ENCODE measurements around the gene POLA1.

Gene POLA1

DNA sequence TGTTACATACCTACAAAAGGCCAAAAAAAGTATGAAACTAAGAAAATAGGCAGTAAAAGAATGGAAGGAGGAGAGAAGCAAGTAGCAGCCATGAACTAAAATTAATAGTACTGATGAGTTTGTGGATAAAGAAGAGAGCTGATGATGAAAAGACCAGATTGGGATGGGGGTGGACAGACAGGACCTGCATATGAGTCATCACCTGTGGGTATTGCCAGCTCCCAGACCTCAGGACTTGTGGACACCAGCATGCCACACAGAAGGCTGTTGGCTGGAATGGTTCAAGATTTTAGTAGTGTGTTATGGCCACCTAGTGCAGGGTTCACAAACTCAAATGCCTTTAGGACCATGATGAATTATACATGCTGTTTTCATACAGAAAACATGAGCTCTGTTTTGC is 263.1 kb downstream of the POLA1 start:
- Histone ChIP-seq H3K9me3 (ENCODE audit: control insufficient read depth in 2 of 2, low read length in 2 of 2) (no peaks in the 10 kb centered on the region), H3K27me3 (ENCODE audit: control insufficient read depth in 2 of 2, insufficient read depth in 2 of 2, low read length in 2 of 2) (peaks cover 0 to 4% of the 10 kb centered on the region in 2 donors), H3K4me3 (ENCODE audit: low read length in 2 of 2) (no peak overlapping the region), H3K36me3 (ENCODE audit: control insufficient read depth in 2 of 2, insufficient read depth in 2 of 2, low read length in 2 of 2) (no peaks in the 10 kb centered on the region), H3K9ac (ENCODE audit: low read depth in 1 of 2, low read length in 2 of 2) (no peak overlapping the region), H3K27ac (ENCODE audit: low read depth in 2 of 2, low read length in 2 of 2) (no peak overlapping the region), H3K4me1 (ENCODE audit: control insufficient read depth in 2 of 2, insufficient read depth in 2 of 2, low read length in 2 of 2) (no peaks in the 10 kb centered on the region)

DNA sequence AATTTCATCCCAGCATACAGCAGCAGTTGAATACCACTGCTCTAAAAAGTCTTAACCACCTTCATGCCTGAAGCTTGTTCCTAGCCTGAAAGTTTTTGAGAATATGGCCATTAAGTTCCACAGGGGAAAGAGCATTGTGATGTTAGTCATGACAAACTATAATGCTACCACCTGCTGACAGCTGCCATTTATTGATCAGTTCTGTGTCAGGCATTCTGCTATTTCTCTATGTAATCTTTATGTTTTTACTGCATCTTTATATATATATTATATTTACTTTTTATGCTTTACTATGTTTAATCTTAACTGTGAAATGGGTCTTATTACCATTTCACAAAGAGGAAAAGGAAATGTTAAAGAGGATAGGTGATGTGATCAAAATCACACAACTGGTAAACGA is 268.1 kb downstream of the POLA1 start:
- H3K4me3 ChIP-seq (ENCODE audit: low read length in 2 of 2): no peak overlapping the region
- no peaks in the 10 kb centered on the region for H3K27me3 ChIP-seq (ENCODE audit: control insufficient read depth in 2 of 2, insufficient read depth in 2 of 2, low read length in 2 of 2)
- H3K27ac ChIP-seq (ENCODE audit: low read depth in 2 of 2, low read length in 2 of 2): no peak overlapping the region
- no peaks in the 10 kb centered on the region for H3K36me3 ChIP-seq (ENCODE audit: control insufficient read depth in 2 of 2, insufficient read depth in 2 of 2, low read length in 2 of 2)
- H3K9me3 ChIP-seq (ENCODE audit: control insufficient read depth in 2 of 2, low read length in 2 of 2): no peaks in the 10 kb centered on the region
- H3K9ac ChIP-seq (ENCODE audit: low read depth in 1 of 2, low read length in 2 of 2): no peak overlapping the region
- H3K4me1 ChIP-seq (ENCODE audit: control insufficient read depth in 2 of 2, insufficient read depth in 2 of 2, low read length in 2 of 2): no peaks in the 10 kb centered on the region

DNA sequence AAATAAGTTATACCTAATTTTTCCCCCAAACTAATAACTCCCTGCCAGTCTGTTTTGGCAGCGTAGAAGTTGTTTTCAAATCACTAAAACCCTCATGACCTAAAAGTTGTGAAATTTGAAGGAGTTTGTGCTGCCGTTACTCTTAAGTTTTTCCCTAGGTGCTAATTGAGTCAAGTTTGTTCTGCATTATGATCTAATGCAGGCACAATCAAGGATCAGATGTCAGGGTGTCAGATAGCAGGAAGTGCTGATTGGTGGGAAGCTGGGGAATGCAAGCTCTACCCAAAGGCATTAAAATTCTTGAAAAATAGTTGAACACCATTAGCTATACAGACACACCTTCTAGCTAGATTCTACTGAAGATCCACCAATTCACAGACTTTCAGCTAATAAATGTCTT is 270.1 kb downstream of the POLA1 start:
- Histone ChIP-seq H3K27me3 (ENCODE audit: control insufficient read depth in 2 of 2, insufficient read depth in 2 of 2, low read length in 2 of 2) (no peaks in the 10 kb centered on the region), H3K4me3 (ENCODE audit: low read length in 2 of 2) (no peak overlapping the region), H3K4me1 (ENCODE audit: control insufficient read depth in 2 of 2, insufficient read depth in 2 of 2, low read length in 2 of 2) (no peaks in the 10 kb centered on the region), H3K36me3 (ENCODE audit: control insufficient read depth in 2 of 2, insufficient read depth in 2 of 2, low read length in 2 of 2) (no peaks in the 10 kb centered on the region), H3K27ac (ENCODE audit: low read depth in 2 of 2, low read length in 2 of 2) (no peak overlapping the region), H3K9ac (ENCODE audit: low read depth in 1 of 2, low read length in 2 of 2) (no peak overlapping the region), H3K9me3 (ENCODE audit: control insufficient read depth in 2 of 2, low read length in 2 of 2) (no peaks in the 10 kb centered on the region)

DNA sequence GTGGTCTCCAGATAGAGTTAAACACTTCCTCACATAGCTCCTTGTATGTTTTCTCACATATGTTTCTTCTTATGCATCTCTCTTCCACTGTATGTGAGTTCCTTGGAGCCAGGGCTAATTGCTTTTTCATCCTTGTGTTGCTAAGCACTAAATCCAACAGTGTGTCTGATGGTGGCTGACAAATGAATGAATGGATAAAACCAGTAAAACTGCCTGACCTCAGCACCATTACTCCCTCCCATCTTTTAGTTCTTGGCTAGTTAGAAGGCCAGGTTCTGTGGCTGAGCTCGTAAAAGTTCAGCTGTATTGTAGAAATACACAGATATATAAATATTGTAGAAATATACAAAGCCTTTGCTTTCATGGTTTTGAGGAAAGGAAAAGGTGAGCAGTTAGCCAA is 271.7 kb downstream of the POLA1 start:
- Histone ChIP-seq H3K4me3 (ENCODE audit: low read length in 2 of 2) (no peak overlapping the region), H3K9ac (ENCODE audit: low read depth in 1 of 2, low read length in 2 of 2) (no peak overlapping the region), H3K4me1 (ENCODE audit: control insufficient read depth in 2 of 2, insufficient read depth in 2 of 2, low read length in 2 of 2) (no peaks in the 10 kb centered on the region), H3K27ac (ENCODE audit: low read depth in 2 of 2, low read length in 2 of 2) (no peak overlapping the region), H3K9me3 (ENCODE audit: control insufficient read depth in 2 of 2, low read length in 2 of 2) (no peaks in the 10 kb centered on the region), H3K36me3 (ENCODE audit: control insufficient read depth in 2 of 2, insufficient read depth in 2 of 2, low read length in 2 of 2) (no peaks in the 10 kb centered on the region), H3K27me3 (ENCODE audit: control insufficient read depth in 2 of 2, insufficient read depth in 2 of 2, low read length in 2 of 2) (no peaks in the 10 kb centered on the region)

DNA sequence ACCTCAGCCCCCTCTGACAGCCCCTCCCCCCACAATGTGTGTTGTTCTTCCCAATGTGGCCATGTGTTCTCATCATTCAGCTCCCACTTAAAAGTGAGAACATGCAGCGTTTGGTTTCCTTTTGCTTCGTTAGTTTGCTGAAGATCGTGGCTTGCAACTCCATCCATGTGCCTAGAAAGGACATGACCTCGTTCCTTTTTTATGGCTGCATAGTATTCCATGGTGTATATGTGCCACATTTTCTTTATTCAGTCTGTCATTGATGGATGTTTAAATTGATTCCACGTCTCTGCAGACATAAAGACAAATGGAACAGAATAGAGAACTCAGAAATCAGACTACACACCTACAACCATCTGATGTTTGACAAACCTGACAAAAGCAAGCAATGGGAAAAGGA is 276.1 kb downstream of the POLA1 start:
- no peaks in the 10 kb centered on the region for H3K36me3 ChIP-seq (ENCODE audit: control insufficient read depth in 2 of 2, insufficient read depth in 2 of 2, low read length in 2 of 2)
- H3K27ac ChIP-seq (ENCODE audit: low read depth in 2 of 2, low read length in 2 of 2): no peak overlapping the region
- no peak overlapping the region for H3K4me3 ChIP-seq (ENCODE audit: low read length in 2 of 2)
- H3K9ac ChIP-seq (ENCODE audit: low read depth in 1 of 2, low read length in 2 of 2): no peak overlapping the region
- H3K9me3 ChIP-seq (ENCODE audit: control insufficient read depth in 2 of 2, low read length in 2 of 2): no peaks in the 10 kb centered on the region
- H3K27me3 ChIP-seq (ENCODE audit: control insufficient read depth in 2 of 2, insufficient read depth in 2 of 2, low read length in 2 of 2): no peaks in the 10 kb centered on the region
- no peaks in the 10 kb centered on the region for H3K4me1 ChIP-seq (ENCODE audit: control insufficient read depth in 2 of 2, insufficient read depth in 2 of 2, low read length in 2 of 2)

DNA sequence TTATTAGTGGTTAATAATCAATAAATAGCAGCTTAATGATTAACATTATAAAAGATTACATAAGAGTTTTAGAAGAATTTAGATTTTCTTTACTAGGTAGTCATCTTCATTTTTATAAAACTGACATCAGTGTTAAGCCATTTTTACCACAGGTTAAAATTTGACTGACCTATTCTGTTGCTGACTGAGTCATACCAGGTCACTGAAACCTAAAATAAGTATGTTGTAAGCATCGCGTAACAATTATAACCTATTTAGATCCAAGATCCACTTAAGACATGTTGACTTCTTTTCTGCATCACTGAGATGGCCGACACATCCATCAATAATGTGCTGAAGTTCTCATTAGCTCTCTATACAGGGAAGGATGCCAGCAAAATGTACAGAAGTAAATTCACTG is 285.4 kb downstream of the POLA1 start:
- H3K27ac ChIP-seq (ENCODE audit: low read depth in 2 of 2, low read length in 2 of 2): no peak overlapping the region
- H3K4me1 ChIP-seq (ENCODE audit: control insufficient read depth in 2 of 2, insufficient read depth in 2 of 2, low read length in 2 of 2): no peaks in the 10 kb centered on the region
- no peaks in the 10 kb centered on the region for H3K9me3 ChIP-seq (ENCODE audit: control insufficient read depth in 2 of 2, low read length in 2 of 2)
- no peak overlapping the region for H3K9ac ChIP-seq (ENCODE audit: low read depth in 1 of 2, low read length in 2 of 2)
- H3K36me3 ChIP-seq (ENCODE audit: control insufficient read depth in 2 of 2, insufficient read depth in 2 of 2, low read length in 2 of 2): no peaks in the 10 kb centered on the region
- H3K4me3 ChIP-seq (ENCODE audit: low read length in 2 of 2): no peak overlapping the region
- no peaks in the 10 kb centered on the region for H3K27me3 ChIP-seq (ENCODE audit: control insufficient read depth in 2 of 2, insufficient read depth in 2 of 2, low read length in 2 of 2)

DNA sequence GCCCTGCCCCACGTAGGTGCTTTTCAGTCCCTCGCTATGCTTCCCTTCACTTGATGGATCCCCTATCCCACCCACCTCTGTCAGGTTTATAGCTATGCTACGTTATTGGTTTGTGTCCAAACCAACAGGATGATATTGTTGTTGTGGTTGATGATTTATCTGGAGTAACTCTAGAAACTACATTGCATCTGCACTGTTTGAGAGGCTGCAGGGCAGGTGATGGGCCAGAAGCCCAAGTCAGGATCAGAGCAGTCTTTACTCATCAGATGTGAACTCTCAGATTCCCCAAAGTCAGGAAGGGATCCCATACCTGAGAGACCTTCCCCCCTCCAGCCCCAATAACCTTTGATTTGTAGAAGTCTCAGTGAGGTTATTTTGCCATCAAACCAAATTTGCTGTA is 287.3 kb downstream of the POLA1 start:
- Histone ChIP-seq H3K36me3 (ENCODE audit: control insufficient read depth in 2 of 2, insufficient read depth in 2 of 2, low read length in 2 of 2) (no peaks in the 10 kb centered on the region), H3K4me3 (ENCODE audit: low read length in 2 of 2) (no peak overlapping the region), H3K4me1 (ENCODE audit: control insufficient read depth in 2 of 2, insufficient read depth in 2 of 2, low read length in 2 of 2) (no peaks in the 10 kb centered on the region), H3K9me3 (ENCODE audit: control insufficient read depth in 2 of 2, low read length in 2 of 2) (no peaks in the 10 kb centered on the region), H3K27me3 (ENCODE audit: control insufficient read depth in 2 of 2, insufficient read depth in 2 of 2, low read length in 2 of 2) (no peaks in the 10 kb centered on the region), H3K27ac (ENCODE audit: low read depth in 2 of 2, low read length in 2 of 2) (no peak overlapping the region), H3K9ac (ENCODE audit: low read depth in 1 of 2, low read length in 2 of 2) (no peak overlapping the region)

DNA sequence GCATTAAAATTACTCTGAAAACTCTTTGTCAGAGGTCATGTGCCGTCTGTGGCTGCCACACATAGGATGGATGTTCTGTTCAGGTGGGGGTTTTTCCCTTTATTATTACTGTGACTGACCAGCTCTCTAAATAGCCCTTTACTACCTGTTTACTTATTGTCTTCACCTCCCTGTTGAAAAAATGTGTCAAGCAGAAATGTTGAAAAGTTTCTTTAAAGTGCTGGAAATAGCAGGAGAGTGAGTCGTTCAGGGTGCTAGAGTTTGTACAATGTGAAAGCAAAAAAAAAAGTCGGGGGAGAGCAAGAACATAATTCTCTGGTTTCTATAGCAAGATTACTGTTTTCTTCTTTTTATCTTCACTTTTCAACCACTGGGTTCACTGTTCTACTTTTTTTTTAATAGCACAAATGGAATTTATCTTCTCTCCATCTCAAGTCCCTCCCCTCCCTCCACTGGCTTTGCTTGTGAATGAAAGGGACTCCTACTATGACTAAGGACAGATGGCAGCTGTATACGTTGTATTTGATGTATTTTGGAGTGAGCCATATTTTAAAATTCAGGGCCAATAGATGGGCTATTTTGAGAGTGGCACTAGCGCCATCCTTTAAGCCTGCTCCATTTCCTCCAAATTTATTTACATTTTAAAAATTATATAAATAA is 288.7 kb downstream of the POLA1 start:
- Histone ChIP-seq H3K9me3 (ENCODE audit: control insufficient read depth in 2 of 2, low read length in 2 of 2) (no peaks in the 10 kb centered on the region), H3K36me3 (ENCODE audit: control insufficient read depth in 2 of 2, insufficient read depth in 2 of 2, low read length in 2 of 2) (no peaks in the 10 kb centered on the region), H3K4me1 (ENCODE audit: control insufficient read depth in 2 of 2, insufficient read depth in 2 of 2, low read length in 2 of 2) (no peaks in the 10 kb centered on the region), H3K4me3 (ENCODE audit: low read length in 2 of 2) (no peak overlapping the region), H3K27ac (ENCODE audit: low read depth in 2 of 2, low read length in 2 of 2) (no peak overlapping the region), H3K27me3 (ENCODE audit: control insufficient read depth in 2 of 2, insufficient read depth in 2 of 2, low read length in 2 of 2) (no peaks in the 10 kb centered on the region), H3K9ac (ENCODE audit: low read depth in 1 of 2, low read length in 2 of 2) (no peak overlapping the region)

DNA sequence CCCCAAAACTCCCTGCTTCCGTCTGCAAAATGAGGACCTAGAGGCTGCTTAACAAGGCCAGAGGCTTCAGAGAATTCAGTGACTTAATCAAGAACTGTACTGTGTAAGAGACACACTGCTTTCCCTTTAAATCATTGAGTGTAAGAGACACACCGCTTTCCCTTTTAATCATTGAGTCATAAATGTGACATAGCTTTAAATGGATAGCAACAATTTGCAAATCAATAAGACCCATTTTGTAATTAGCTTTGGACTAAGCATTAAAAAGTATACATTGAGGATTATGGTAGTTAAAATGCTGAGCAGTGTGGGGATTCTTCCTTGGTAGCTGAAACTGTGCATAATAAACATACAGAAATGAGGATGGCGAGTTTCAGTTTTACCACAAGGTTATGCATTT is 290.2 kb downstream of the POLA1 start:
- no peak overlapping the region for H3K9ac ChIP-seq (ENCODE audit: low read depth in 1 of 2, low read length in 2 of 2)

DNA sequence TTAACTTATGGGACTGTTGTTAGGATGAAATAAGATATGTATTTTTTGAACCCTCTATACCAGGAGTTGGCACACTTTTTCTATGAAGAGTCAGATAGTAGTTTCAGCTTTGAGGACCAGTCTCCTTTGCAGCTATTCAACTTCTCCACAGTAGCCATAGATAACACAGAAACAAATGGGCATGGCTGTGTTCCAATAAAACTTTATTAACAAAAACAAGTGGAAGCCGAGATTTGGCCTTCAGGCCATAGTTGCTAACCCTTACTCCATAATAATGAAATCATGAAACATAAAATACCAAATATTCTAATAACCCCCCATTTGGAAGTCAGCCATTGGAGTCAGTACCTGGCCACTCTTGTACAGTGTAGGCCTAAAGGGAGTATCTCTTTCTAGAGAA is 291.4 kb downstream of the POLA1 start:
- no peaks in the 10 kb centered on the region for H3K9me3 ChIP-seq (ENCODE audit: control insufficient read depth in 2 of 2, low read length in 2 of 2)
- no peaks in the 10 kb centered on the region for H3K27me3 ChIP-seq (ENCODE audit: control insufficient read depth in 2 of 2, insufficient read depth in 2 of 2, low read length in 2 of 2)
- H3K4me1 ChIP-seq (ENCODE audit: control insufficient read depth in 2 of 2, insufficient read depth in 2 of 2, low read length in 2 of 2): no peaks in the 10 kb centered on the region
- H3K27ac ChIP-seq (ENCODE audit: low read depth in 2 of 2, low read length in 2 of 2): no peak overlapping the region
- no peak overlapping the region for H3K9ac ChIP-seq (ENCODE audit: low read depth in 1 of 2, low read length in 2 of 2)
- H3K36me3 ChIP-seq (ENCODE audit: control insufficient read depth in 2 of 2, insufficient read depth in 2 of 2, low read length in 2 of 2): no peaks in the 10 kb centered on the region
- no peak overlapping the region for H3K4me3 ChIP-seq (ENCODE audit: low read length in 2 of 2)

More for the DNA sequence above, 290.2 kb downstream of the POLA1 start:
- Histone ChIP-seq H3K27ac (ENCODE audit: low read depth in 2 of 2, low read length in 2 of 2) (no peak overlapping the region), H3K4me1 (ENCODE audit: control insufficient read depth in 2 of 2, insufficient read depth in 2 of 2, low read length in 2 of 2) (no peaks in the 10 kb centered on the region), H3K27me3 (ENCODE audit: control insufficient read depth in 2 of 2, insufficient read depth in 2 of 2, low read length in 2 of 2) (no peaks in the 10 kb centered on the region), H3K4me3 (ENCODE audit: low read length in 2 of 2) (no peak overlapping the region), H3K9me3 (ENCODE audit: control insufficient read depth in 2 of 2, low read length in 2 of 2) (no peaks in the 10 kb centered on the region), H3K36me3 (ENCODE audit: control insufficient read depth in 2 of 2, insufficient read depth in 2 of 2, low read length in 2 of 2) (no peaks in the 10 kb centered on the region)

DNA sequence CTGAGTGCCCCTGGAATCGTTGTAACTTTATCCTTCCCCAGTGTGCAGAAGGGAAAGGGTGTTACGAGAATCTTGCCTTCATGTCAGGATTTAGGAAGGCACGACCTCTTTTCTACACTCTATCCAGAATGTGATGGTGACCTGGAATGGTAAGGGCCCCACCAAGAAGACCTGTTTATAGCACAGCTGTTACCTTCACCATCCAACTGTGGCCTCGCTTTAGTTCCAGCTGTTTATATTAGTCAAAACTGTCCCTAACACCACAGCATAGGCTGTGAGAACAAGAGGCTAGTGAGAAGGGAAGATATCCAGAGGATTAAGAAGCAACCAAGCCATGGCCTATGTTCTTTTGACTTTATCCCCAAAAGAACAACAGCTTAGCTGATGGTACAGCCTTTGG is 294.0 kb downstream of the POLA1 start:
- Histone ChIP-seq H3K4me1 (ENCODE audit: control insufficient read depth in 2 of 2, insufficient read depth in 2 of 2, low read length in 2 of 2) (no peaks in the 10 kb centered on the region), H3K27ac (ENCODE audit: low read depth in 2 of 2, low read length in 2 of 2) (no peak overlapping the region), H3K4me3 (ENCODE audit: low read length in 2 of 2) (no peak overlapping the region), H3K9ac (ENCODE audit: low read depth in 1 of 2, low read length in 2 of 2) (no peak overlapping the region), H3K36me3 (ENCODE audit: control insufficient read depth in 2 of 2, insufficient read depth in 2 of 2, low read length in 2 of 2) (no peaks in the 10 kb centered on the region), H3K9me3 (ENCODE audit: control insufficient read depth in 2 of 2, low read length in 2 of 2) (no peaks in the 10 kb centered on the region), H3K27me3 (ENCODE audit: control insufficient read depth in 2 of 2, insufficient read depth in 2 of 2, low read length in 2 of 2) (no peaks in the 10 kb centered on the region)
